GM21619 (cell line): ENCODE data around the gene CMTM3.
A peak's percentile ranks its signal among the peaks of the same experiment; 100 is the strongest.
"Not testable (repeated sequence)": the region's sequence is repeated elsewhere in the genome, so short reads cannot be mapped to it uniquely, and the experiment has no call there.

Experiments used
- ATAC-seq: cut with Tn5 transposase; IDR thresholded peaks from one replicate; pipeline ENCODE4 v1.9.1; 2021; ENCODE audit not compliant: unreplicated experiment

CMTM3 gene

DNA sequence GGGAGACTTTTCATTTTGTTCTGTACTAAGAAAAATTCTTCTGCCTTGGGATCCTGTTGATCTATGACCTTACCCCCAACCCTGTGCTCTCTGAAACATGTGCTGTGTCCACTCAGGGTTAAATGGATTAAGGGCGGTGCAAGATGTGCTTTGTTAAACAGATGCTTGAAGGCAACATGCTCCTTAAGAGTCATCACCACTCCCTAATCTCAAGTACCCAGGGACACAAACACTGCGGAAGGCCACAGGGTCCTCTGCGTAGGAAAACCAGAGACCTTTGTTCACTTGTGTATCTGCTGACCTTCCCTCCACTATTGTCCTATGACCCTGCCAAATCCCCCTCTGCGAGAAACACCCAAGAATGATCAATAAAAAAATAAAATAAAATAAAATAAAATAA is 27.1 kb downstream of the CMTM3 start:
- not testable (repeated sequence) for ATAC-seq

DNA sequence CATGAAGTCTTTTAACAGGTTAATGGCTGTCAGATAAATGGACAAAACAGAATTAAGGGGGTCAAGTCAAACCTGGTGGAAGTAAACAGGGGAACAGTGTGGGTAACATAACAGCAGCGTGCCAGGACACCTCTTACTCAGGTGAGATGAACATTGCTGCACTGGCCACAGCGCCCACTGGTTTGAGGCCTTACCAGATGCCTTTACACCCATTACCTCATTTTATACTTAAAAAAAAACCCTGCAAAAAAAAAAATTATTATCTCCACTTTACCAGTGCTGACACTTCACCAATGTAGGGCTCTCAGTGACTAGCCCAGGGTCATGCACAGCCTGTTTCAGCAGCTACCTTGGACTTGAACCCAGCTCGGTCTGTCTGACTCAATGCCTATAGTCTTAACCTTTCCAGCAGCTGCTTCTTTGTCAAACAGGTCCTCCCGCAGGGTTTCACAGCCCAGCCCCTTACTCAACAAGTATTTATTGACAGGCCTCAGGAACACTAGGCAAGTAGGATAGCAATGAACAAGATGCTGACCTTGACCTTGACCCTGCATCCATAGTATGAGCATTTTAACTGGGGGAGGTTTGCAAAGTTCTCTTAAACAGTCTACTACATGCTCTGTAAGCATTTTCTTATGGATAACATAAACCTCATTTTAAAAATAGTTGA is 30.2 kb downstream of the CMTM3 start:
- no peak for ATAC-seq

DNA sequence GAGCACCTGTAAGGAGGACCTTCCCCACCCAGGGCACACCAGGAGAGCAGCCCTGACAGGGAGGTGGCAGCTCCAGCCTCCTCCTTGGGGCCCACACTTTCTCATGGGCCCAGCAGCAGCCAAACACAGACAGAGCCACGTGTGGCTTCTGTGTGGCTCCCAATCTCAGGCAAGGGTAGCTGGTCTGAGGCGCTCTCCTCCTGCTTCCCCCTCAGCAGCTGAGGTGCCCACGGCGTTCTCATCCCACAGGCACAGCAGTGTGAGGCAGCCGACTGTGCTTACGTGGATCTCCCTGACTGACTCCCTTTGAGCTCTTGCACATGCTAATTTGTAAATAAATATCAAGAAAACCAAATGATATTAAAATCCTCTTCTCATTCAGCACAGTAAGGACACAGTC is 30.9 kb downstream of the CMTM3 start:
- no peak for ATAC-seq

DNA sequence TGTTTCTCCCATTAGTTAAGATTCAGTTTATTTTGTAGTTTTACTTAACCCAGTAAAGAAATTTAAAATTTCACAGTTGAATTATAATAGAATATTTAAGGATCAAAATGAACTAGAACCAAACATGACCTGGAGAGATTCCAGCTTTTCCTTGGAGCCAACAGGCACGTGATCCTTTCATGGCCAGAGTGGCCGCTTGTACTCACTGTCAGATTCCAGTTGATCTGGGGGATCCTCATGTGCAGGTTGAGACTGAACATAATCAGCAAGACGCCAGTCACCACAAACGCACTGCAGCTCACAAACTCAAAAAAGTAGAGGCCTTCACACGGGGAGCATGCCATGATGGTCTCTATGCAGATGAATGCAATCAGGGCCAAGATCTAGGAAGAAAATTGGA is 31.7 kb downstream of the CMTM3 start:
- no peak for ATAC-seq

DNA sequence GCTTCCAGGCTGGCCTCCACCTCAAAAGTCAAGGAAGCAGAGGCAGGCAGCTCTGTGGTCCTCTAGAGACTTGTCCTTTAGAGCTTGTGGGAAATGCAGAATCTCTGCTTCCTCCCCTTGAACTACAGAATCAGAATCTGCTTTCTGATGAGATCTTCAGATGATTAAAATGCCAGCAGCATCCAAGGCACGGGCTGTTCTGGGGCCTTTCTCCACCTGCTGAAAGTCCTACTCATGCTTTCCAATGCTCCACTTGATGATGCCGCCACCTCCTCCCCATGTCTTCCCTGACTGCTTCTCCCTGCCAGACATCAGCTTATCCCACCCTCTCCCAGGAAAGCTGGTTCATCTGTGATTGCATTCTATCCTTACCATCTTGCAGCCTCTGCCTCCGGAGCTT is 33.3 kb downstream of the CMTM3 start:
- no peak for ATAC-seq

DNA sequence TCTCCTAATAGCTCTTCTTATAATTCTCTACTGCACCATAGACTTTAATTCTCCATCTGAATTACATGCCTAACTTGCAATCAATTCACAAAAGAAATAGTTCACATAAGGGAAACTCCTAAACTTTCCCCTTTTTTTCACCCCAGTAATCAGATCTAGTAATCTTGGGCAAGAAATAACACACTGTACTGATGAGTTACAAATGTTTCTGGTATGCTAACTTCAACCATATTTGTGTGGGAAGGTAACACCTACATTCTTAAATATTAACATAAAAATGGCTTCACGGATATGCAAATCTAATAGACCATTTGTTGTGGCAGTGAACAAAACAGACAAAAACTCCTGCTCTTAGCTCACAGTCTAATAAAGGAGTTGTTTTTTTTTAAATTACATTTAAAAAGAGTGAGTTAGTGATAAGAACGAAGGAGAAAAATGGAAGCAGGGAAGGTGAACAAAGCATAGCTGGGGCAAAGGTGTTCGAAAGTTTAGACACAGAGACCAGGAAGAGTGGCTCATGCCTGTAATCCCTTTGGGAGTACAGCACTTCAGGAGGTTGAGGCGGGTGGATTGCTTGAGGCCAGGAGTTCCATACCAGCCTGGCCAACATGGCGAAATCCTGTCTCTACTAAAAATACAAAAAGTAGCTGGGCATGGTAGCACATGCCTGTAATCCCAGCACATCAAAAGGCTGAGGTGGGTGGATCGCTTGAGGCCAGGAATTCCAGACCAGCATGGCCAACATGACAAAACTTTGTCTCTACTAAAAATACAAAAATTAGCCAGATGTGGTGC is 34.8 kb downstream of the CMTM3 start:
- ATAC-seq = no peak

DNA sequence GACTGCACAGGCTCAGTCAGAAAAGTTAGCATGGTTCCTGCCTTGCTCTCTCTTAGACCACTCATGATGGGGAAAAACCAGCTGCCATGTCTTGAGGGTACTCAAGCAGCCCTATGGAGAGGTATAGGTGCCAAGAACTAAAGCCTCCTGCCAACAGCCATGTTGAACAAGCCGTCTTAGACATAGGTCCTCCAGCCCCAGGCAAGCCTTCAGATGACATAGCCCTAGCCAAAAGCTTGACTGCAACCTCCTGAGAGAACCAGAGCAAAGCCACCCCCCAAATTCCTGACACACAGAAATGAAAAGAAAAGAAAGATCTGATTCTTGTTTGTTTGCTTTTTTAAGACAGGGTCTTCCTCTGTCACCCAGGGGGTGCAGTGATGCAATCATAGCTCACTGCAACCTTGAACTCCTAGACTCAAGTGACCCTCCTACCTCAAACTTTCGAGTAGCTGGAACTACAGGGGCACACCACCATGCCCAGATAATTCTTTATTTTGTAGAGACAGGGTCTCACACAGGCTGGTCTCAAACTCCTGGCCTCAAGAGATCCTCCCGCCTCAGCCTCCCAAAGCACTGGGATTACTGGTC is 36.3 kb downstream of the CMTM3 start:
- no peak for ATAC-seq

DNA sequence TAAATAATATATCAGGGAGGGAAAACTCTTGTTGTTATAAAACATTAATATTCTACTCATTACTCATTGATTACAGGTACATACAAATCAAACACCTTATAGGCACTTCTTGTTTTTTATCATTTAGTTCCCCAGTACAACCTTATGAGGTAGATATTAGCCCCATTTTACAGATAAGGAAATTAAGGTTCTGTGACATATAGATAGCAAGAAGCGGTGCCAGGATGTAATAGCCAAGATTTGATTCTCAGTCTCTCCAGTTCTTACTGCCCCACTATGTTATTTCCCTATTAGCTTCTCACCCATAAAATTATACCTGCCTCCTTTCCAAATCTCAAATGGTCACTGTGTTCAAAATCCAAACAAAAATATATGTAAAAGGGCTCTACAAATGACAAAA is 36.9 kb downstream of the CMTM3 start:
- no peak for ATAC-seq

DNA sequence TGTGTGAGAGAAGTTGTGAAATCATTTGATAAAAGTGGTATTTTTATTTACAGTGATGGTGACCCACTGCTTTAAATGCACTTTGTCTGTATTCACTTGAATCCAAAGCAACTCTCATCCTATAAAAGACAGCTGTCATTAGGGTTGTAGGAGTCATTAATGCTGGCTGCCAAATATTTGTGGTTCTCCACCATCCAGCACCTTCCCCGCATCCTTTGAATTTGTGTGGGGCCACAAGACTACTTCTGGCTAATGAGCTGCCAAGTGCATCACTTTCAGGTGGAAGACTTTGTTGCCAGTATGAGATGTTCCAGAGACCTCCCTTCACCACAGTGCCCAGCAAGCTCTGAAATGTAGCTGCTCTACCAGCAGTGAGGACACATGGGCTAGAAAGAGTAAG is 43.4 kb downstream of the CMTM3 start:
- no peak for ATAC-seq

DNA sequence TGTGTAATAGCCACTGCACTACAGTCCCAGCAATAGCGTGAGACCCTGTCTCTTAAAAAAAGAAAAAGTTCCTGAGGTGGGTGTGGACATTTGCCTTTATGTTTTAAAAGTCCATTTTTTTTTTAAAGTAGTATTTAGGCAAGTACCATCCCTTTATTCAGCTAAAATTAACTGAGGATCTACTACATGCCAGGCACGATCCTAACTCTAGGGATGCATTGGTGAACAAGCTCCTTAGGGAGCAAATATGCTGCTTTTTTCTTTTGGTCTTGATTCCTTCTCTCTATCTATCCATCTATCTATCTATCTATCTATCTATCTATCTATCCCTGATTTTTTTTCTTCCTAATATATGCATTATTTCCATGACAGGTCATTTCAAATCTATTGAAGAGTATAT is 44.7 kb downstream of the CMTM3 start:
- ATAC-seq = no peak

DNA sequence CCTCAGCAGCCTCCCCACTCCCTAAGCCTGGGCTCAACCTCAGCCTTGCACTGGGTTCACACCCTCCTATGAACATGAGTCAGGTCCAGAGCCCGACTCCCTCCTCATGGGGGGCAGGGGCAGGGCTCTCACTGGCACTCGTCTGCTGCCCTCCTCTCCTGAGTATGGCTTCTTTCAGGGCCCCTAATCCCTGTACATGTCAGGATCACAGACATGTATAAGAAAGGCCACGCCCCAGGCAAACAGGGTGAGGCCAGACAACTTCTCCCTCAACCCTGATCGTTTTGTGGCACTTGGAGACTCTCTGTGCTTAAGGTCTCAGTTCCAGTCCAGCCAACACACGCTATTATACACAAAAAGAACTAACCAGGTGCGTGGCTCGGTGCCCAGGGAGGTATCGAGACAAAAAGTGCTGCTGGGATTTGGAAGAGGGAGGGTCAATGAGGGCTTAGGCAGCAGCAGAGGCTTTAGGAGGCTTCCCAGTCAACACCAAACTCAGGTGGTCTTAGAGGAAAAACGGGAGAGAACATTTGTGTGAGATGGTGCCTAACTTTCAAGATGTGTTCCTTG is 45.2 kb downstream of the CMTM3 start:
- no peak for ATAC-seq

DNA sequence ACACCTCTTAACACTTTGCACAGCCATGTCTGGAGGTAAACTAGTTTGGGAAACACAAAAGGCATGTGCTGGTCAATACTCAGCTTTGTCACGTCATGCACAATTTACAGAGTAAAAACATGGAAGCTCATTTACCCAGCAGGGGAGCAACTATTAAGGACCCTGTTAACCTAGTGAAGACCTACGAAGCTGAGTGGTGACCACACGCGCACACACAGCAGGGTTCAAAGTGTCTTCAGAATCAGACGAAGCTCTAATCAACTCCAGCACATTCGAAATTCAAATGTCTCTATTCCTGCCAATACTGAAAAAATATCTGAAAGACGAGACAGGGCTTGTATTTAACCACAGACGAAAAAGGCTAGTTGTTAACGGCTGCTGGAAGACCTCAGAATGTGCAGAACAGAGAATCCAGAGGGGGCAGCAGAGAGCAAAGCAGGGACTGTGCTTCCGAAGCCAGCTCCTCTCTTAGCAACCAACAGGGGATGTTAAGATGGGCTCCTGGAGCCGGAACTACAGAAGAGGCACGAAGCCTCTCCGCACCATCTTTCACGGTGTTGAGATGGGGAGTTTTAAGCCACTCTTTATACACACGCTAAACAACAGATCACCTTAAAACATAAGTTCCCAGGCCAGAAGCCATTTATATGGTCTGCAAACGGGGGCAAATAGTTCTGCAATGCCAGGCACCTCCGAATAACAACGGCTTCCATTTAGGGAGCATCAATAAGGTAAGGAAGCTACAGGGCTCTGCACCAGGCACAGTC is 46.4 kb downstream of the CMTM3 start:
- ATAC-seq = peak; percentile 87

DNA sequence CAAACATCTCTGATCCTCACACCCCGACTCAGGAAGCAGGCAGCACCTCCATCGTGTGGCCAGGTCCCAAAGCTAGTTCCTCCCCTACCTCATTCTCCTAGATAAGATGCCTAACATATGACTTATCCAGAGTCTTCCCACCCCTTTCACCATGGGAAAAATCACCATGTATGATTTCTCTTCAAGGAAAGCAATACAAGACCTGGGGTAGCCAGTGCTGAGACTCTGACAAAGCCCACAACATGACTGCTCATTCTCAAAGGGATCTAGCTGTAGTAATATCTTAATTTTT is 46.9 kb downstream of the CMTM3 start:
- ATAC-seq = no peak

DNA sequence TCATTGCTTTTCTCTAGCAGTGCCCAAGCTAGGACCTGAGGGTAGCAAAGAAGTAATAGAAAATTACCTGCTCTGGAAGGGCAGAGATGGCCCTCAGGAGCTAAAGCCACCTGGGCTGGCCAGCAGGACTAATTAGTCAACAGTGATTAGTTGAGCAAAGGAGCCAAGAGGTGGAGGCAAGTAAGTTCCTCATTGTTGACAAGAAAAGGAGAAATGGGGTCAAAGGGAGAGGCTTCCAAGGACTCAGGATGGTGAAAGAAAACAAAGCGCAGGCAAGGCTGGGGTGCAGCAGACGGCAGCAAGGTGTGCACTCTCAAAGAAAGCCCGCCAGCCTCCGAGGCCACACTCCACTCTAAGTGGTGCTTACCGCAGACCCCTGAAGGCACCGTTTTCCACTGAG is 47.5 kb downstream of the CMTM3 start:
- no peak for ATAC-seq

DNA sequence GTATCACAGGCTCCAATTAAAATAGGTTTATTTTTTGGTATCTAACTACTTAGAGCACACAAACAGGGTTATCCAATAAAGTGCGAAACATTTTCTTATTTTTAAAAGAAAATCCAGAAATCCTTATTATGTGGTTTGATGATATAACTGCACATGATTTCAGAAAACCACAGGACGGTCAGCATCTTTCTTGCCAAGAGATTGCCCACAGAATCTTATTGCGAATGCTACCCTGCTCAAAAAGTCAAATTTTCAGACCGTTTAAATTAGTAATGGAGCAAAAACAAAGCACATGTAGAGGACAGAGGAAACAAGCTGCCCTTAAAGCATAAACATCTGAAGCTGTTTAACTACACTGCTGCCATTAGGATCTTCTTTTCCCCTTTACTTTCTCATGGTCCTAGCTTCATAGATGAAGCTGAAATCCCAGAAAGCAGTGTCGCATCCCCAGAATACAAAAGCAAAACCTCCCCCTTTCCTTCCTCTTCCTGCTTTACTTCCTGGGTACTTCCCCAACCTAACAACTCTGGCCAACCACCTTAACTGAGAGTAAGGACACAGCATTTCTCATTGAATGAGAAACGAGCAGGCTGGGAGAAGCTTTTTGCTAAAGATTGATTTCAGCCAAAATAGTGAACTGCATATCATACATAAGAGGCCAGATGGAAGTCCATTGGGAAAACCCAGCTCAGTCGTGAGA is 48.3 kb downstream of the CMTM3 start:
- no peak for ATAC-seq

DNA sequence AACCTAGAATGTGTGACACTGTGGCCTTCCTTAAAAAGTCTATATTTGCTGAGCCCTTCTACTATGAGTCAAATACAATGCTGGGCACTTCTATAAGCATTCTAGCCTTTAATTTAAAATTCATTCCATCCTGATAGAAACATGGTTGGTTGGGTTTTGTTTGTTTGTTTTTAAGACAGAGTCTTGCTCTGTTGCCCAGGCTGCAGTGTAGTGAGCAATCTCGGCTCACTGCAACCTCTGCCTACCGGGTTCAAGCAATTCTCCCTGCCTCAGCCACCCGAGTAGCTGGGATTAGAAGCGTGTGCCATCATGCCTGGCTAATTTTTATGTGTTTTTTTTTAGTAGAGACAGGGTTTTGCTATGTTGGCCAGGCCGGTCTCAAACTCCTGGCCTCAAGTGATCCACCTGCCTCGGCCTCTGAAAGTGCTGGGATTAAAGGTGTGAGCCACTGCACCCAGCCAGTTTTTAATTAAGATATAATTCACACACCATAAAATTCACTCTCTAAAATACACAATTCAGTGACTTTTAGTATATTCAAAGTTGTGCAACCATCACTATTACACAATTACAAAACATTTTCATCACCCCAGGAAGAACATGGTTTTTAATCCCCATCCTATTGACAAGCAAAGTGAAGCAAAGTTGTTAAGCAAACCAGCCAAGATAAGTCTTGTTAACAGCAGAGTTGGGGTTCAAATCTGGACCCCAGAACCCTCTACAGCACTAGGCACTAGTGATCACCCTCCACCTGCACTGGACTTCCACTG is 49.3 kb downstream of the CMTM3 start:
- no peak for ATAC-seq

DNA sequence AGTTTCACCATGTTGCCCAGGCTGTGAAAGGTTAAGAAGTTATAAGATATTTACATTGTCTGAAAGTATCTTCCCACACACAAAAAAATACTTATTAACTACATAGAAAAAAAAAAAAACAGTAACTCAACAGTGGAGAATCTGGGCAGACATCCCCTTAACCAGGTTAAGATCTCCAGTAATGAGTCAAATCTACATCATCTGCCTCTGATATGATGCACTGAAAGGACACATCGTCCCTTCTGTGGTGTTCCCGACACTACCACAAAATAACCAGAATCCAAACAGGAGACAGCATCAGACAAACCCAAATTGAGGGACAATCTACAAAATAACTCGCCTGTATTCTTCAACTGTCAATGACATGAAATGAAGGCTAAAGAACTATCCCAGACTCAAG is 52.0 kb downstream of the CMTM3 start:
- ATAC-seq = no peak

DNA sequence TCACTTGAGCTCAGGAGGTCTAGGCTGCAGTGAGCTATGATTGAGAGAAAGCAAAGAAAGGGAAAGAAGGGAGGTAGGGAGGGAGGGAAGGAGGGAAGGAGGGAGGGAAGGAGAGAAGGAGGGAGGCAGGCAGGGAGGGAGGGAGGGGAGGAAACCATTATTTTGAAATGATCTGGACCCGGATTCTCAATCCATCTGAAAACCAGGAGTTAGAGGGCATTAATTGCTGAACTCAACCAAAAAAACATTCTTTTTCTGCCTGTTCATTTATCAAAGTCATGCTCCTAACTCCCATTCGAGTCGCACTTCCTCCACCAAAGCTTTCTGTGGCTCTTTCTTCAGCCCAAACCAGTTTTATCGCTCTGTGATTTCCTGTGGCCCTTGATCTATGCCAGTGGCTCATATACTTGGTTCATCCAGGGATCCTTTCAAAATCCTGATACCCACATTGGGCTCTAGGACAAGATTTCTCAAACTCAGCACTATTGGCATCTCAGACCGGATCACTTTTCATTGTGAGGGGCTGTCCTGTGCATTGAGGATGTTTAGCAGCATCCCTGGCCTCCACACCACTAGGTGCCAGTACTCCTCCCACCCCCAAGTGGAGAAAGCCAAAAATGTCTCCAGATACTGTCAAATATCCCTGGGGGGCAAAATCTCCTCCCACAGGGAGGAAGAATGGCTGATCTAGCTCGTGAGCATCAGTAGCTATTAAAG is 53.8 kb downstream of the CMTM3 start:
- no peak for ATAC-seq

DNA sequence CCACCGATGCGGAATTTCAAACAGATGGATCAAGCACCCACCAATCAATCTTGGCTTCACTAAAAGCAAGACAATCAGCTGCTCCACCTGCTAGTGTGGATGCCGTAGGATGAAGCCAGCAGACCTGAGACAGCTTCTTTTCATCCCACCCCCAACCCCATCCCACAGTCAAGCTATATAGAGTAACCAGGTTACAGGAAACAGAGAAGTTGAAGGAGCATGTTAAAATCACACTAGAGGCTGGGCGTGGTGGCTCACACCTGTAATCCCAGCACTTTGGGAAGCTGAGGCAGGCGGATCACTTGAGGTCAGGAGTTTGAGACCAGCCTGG is 54.3 kb downstream of the CMTM3 start:
- no peak for ATAC-seq
